Left hindlimb (tissue), 1 donor: ENCODE results near the gene KLF16.

Experiments used
- DNase-seq: peaks from one replicate; pipeline ENCODE4 v3.0.0-alpha.2; 2018

Gene KLF16

GRCh38 chr19:1818549-1819195, 44.7 kb downstream of the KLF16 start:
- no peak for DNase-seq

GRCh38 chr19:1817553-1818179, 45.7 kb downstream of the KLF16 start:
- no peak for DNase-seq

GRCh38 chr19:1816530-1817298, 46.7 kb downstream of the KLF16 start:
- DNase-seq, result no peak

GRCh38 chr19:1815605-1816529, 47.5 kb downstream of the KLF16 start:
- DNase-seq, result no peak

GRCh38 chr19:1814833-1815604, 48.4 kb downstream of the KLF16 start:
- DNase-seq, result no peak

GRCh38 chr19:1814391-1814790, 49.0 kb downstream of the KLF16 start:
- DNase-seq, result no peak

GRCh38 chr19:1813192-1814182, 49.9 kb downstream of the KLF16 start:
- DNase-seq, result no peak

- peak; percentile 91 for DNase-seq
Observed at GRCh38 chr19:1812426-1813191, 50.8 kb downstream of the KLF16 start.

GRCh38 chr19:1811942-1812425, 51.4 kb downstream of the KLF16 start, which contains the start of gene ATP8B3:
ATP8B3 (minus strand) TSS chr19:1812276; CDS start chr19:1811736, 540 bp downstream.
- DNase-seq, result no peak

- peak; percentile 49 for DNase-seq
Observed at GRCh38 chr19:1811472-1811894, 51.9 kb downstream of the KLF16 start.

GRCh38 chr19:1810439-1811160, 52.8 kb downstream of the KLF16 start:
- DNase-seq, result peak; percentile 33

GRCh38 chr19:1809678-1810077, 53.7 kb downstream of the KLF16 start:
- peak; percentile 30 for DNase-seq

- DNase-seq, result no peak
Observed at GRCh38 chr19:1808395-1808731, 55.0 kb downstream of the KLF16 start.

- peak; percentile 33 for DNase-seq
Observed at GRCh38 chr19:1807695-1808394, 55.5 kb downstream of the KLF16 start.

- DNase-seq, result peak; percentile 17
Observed at GRCh38 chr19:1807030-1807694, 56.2 kb downstream of the KLF16 start.

- DNase-seq, result peak; percentile 29
Observed at GRCh38 chr19:1806184-1807029, 57.0 kb downstream of the KLF16 start.
